Endothelial cell of umbilical vein (primary cell): Measurements from ENCODE around the gene RIMBP3C.
"Not testable (repeated sequence)": the region's sequence is repeated elsewhere in the genome, so short reads cannot be mapped to it uniquely, and the experiment has no call there.

Source experiments
- EZH2 ChIP-seq: IDR thresholded peaks from 2 replicates; pipeline ENCODE4 v1.6.1; 2012; ENCODE audit warnings: borderline replicate concordance, low read depth, mild to moderate bottlenecking, moderate library complexity, low read length, inconsistent platforms; ENCODE audit not compliant: severe bottlenecking
- POLR2A ChIP-seq: IDR thresholded peaks from 2 replicates; pipeline ENCODE4 v1.6.1; 2012; ENCODE audit warnings: low read depth, mild to moderate bottlenecking, control low read depth, low read length
- TF ChIP-seq, protein P1 (sequence below), 2 donors: IDR thresholded peaks; 1 replicate in 1 of 2; 2 replicates in 1 of 2; pipeline ENCODE4 v1.5.1; 2011; ENCODE audit warnings: low read length in 2 of 2, mild to moderate bottlenecking in 2 of 2, moderate library complexity in 2 of 2, control low read depth in 1 of 2, inconsistent platforms in 1 of 2, low read depth in 1 of 2; ENCODE audit not compliant: insufficient read depth in 1 of 2; ENCODE audit errors: extremely low read depth in 1 of 2

DNA sequence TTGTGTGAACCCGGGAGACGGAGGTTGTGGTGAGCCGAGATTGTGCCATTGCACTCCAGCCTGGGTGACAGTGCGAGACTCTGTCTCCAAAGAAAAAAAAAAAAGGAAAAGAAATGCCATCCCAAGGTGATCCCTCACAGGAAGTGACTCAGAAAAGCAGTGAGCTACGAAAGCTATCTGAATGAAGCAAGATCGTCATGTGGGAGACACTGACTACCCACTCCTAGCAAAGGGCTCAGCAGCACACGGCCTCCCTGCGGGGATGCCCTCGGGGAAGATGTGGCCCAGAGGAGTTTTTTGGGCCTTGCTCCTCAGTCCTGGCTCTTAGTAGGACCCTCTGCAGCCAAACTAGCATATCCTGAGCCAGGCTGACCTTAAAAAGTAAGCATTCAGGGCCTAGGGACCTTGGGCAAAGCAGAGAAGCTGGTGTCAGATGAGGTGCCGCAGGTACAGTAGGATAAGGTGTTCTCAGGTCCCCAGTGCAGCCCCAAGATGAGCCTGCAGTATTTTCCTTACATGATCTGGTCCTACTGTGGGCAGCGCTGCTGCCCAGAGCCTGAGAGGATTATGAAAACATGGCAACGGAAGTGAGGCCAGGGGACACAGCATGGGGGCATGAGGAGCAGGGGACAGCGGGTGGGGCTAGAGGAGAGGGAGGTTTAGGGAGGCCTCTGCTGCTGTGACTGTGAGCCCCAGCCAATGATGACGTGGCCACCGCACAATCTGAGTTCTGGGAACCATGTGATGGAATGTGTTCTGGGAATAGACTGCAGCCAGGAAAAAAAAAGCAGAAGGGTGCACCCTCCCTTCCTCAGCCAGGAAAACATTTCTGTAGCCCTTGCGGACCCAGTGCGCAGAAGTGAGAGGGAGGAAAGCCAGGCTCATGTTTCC is 6.6 kb downstream of the RIMBP3C start:
- TF ChIP-seq, protein P1, sequence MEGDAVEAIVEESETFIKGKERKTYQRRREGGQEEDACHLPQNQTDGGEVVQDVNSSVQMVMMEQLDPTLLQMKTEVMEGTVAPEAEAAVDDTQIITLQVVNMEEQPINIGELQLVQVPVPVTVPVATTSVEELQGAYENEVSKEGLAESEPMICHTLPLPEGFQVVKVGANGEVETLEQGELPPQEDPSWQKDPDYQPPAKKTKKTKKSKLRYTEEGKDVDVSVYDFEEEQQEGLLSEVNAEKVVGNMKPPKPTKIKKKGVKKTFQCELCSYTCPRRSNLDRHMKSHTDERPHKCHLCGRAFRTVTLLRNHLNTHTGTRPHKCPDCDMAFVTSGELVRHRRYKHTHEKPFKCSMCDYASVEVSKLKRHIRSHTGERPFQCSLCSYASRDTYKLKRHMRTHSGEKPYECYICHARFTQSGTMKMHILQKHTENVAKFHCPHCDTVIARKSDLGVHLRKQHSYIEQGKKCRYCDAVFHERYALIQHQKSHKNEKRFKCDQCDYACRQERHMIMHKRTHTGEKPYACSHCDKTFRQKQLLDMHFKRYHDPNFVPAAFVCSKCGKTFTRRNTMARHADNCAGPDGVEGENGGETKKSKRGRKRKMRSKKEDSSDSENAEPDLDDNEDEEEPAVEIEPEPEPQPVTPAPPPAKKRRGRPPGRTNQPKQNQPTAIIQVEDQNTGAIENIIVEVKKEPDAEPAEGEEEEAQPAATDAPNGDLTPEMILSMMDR (IDR thresholded peaks at IDR 0.05; ENCODE audit: extremely low read depth in 1 of 2, insufficient read depth in 1 of 2, low read depth in 1 of 2, low read length in 2 of 2), result not testable (repeated sequence)
- TF ChIP-seq POLR2A, EZH2: not testable (repeated sequence)
